ENCODE measurements around the gene THPO.

The THPO gene

GRCh38 chr3:184377882-184378445, at the start of gene THPO:
TSS of gene THPO (minus strand) at chr3:184378207. CDS start at chr3:184376259, 1,948 bp downstream.
- TF ChIP-seq CTCF (conservative IDR thresholded peaks at IDR 0.05; ENCODE audit: low read depth, low read length), result no peak
- no peak within 1 kb of the TSS for H3K4me3 ChIP-seq (ENCODE audit: low read length)
- DNase-seq (ENCODE audit: low read depth), result no peak

- no peak for TF ChIP-seq CTCF (conservative IDR thresholded peaks at IDR 0.05; ENCODE audit: low read depth, low read length)
- H3K4me3 ChIP-seq (ENCODE audit: low read length), result no peak overlapping the region
- DNase-seq (ENCODE audit: low read depth), result no peak
These were observed 48.7 kb upstream of the THPO start for GRCh38 chr3:184426691-184427141.

DNA sequence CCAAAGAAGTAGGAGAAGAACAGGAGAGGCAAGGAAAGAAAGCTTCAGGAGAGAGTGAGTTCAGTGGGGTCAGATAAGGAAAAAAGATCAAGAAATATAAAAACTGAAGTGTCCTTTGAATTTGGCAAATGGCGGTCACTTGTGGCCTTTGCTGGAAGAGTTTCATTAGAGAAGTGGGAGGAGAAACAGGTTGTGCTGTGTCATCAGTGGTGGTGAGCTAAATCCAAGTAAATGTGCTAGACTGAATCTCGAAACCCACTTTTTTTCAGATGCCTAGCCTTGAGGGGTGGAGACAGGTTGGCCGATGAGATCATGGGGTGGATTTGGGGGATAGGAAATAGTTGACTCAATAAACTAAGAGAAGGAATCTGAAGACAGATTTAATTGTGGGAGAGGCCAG, 45.6 kb upstream of the THPO start:
- no peak for DNase-seq (ENCODE audit: low read depth)
- no peak overlapping the region for H3K4me3 ChIP-seq (ENCODE audit: low read length)
- no peak for TF ChIP-seq CTCF (conservative IDR thresholded peaks at IDR 0.05; ENCODE audit: low read depth, low read length)

GRCh38 chr3:184419171-184419570, 41.2 kb upstream of the THPO start:
- no peak for DNase-seq (ENCODE audit: low read depth)
- no peak overlapping the region for H3K4me3 ChIP-seq (ENCODE audit: low read length)
- no peak for TF ChIP-seq CTCF (conservative IDR thresholded peaks at IDR 0.05; ENCODE audit: low read depth, low read length)

DNA sequence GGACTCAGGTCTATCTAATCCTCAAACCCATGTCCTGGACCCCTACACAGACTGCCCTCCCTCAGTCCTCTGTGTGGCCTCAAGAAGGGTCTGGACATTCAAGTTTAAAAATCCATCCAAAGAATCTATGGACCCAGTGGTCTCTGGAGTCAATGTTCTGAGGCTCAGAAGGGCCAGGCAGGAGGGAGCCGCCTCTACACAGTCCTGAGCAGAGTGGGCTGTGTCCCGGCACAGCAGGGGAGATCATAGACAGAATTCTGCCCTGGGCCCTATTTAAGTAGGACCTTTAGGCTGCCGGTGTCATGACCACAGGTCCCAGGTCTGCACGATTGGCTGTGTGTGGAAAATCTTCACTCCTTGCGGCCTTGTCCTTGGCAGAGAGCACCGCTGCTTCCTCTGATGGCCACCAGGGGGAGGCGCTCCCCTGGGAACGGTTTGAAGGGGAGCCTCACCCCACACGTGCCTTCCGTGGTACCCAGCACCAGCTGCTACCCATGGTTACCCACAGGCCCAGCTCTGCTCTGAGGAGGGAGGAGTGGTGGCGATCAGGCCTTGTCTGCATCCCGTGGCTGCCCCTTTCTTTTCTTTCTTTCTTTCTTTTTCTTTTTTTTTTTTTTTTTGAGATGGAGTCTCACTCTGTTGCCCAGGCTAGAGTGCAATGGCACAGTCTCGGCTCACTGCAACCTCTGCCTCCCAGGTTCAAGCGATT, 39.8 kb upstream of the THPO start:
- peak; percentile 99 for TF ChIP-seq CTCF (conservative IDR thresholded peaks at IDR 0.05; ENCODE audit: low read depth, low read length)
- H3K4me3 ChIP-seq (ENCODE audit: low read length), result no peak overlapping the region

DNA sequence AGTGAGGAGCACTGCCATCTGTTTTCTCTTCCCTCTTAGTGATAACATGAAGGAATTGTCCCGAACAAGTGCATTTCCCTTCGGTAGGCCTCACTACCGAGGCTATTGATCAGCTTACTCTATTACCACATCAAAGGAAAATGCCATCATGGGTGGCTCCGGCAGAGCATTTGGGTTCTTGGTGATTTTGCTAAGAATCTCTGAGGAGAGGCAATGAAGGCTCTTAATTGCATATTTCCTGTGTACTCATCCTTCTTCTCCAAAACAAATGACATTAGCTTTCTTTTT, 37.1 kb upstream of the THPO start:
- no peak for DNase-seq (ENCODE audit: low read depth)
- no peak for TF ChIP-seq CTCF (conservative IDR thresholded peaks at IDR 0.05; ENCODE audit: low read depth, low read length)
- no peak overlapping the region for H3K4me3 ChIP-seq (ENCODE audit: low read length)

More for the DNA sequence above, 39.8 kb upstream of the THPO start:
- no peak for DNase-seq (ENCODE audit: low read depth)
